SK-N-SH treated with all-trans-retinoic acid at 6 μM for 48 hours (cell line): Measurements from ENCODE around the gene COMMD10.

ENCODE experiments used
- ARNTL ChIP-seq: fragments of 450-650 bp; formaldehyde crosslinking; IDR thresholded peaks from 2 replicates; pipeline ENCODE4 v1.5.0; 2020; ENCODE audit warnings: low read depth, mild to moderate bottlenecking, moderate library complexity, borderline replicate concordance
- BACH2 ChIP-seq: fragments of 250-450 bp; sonication (Bioruptor Pico); IDR thresholded peaks from 2 replicates; pipeline ENCODE4 v1.9.0; 2021; ENCODE audit warnings: mild to moderate bottlenecking, borderline replicate concordance
- CREB5 ChIP-seq: fragments of 250-450 bp; sonication (Bioruptor Pico); IDR thresholded peaks from 2 replicates; pipeline ENCODE4 v1.5.1; 2020; ENCODE audit warnings: low read depth, mild to moderate bottlenecking, moderate library complexity
- ISL1 ChIP-seq: fragments of 250-450 bp; sonication (Bioruptor Pico); IDR thresholded peaks from 2 replicates; pipeline ENCODE4 v2.1.2; 2022; ENCODE audit warnings: mild to moderate bottlenecking, moderate library complexity
- PATZ1 ChIP-seq: fragments of 250-450 bp; sonication (Bioruptor Pico); IDR thresholded peaks from 2 replicates; pipeline ENCODE4 v1.8.0; 2020; ENCODE audit warnings: mild to moderate bottlenecking, moderate library complexity, borderline replicate concordance
- RARB ChIP-seq: fragments of 250-450 bp; sonication (Bioruptor Pico); IDR thresholded peaks from 2 replicates; pipeline ENCODE4 v1.8.0; 2021; ENCODE audit warnings: mild to moderate bottlenecking, moderate library complexity
- SNAI2 ChIP-seq: fragments of 250-450 bp; sonication (Bioruptor Pico); IDR thresholded peaks from 2 replicates; pipeline ENCODE4 v1.5.0; 2020; ENCODE audit warnings: mild to moderate bottlenecking, moderate library complexity
- TCF4 ChIP-seq: fragments of 250-450 bp; sonication (Bioruptor Pico); IDR thresholded peaks from 2 replicates; pipeline ENCODE4 v1.8.0; 2021; ENCODE audit warnings: mild to moderate bottlenecking, moderate library complexity, borderline replicate concordance
- TOX ChIP-seq: fragments of 250-450 bp; sonication (Bioruptor Pico); IDR thresholded peaks from 2 replicates; pipeline ENCODE4 v1.8.0; 2021; ENCODE audit warnings: mild to moderate bottlenecking, moderate library complexity, borderline replicate concordance
- ZFP3 ChIP-seq: fragments of 250-450 bp; sonication (Bioruptor Pico); IDR thresholded peaks from 2 replicates; pipeline ENCODE4 v1.5.0; 2020; ENCODE audit warnings: mild to moderate bottlenecking, moderate library complexity
- ZFP30 ChIP-seq: fragments of 450-650 bp; formaldehyde crosslinking; IDR thresholded peaks from 2 replicates; pipeline ENCODE4 v1.5.0; 2022; ENCODE audit warnings: mild to moderate bottlenecking, moderate library complexity
- ZNF8 ChIP-seq: fragments of 450-650 bp; formaldehyde crosslinking; IDR thresholded peaks from 2 replicates; pipeline ENCODE4 v1.5.0; 2020; ENCODE audit warnings: mild to moderate bottlenecking, moderate library complexity
- TF ChIP-seq, protein P1 (sequence below): fragments of 250-450 bp; sonication (Bioruptor Pico); IDR thresholded peaks from 2 replicates; pipeline ENCODE4 v1.8.0; 2021; ENCODE audit warnings: low read depth, mild to moderate bottlenecking, moderate library complexity, borderline replicate concordance

DNA sequence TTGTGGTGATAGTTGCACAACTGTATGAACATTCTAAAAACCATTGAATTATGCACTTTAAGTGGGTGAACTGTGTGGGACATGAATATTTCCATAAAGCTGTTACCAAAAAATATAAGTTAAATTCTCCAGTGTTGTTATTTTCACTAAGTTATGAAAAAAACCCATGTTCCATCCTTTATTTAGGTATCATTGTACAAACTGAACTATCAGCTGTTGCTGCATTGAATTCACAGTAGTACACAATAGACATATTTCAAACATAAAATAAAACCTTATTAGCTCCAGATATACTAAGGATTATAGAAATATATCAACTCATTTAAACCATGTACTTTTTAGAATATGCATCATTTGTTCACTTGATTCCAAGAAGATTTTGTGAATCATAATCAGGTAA lies 192.1 kb downstream of the COMMD10 start:
- no peak for TF ChIP-seq ZFP30 (CRISPR knock-in tag)
- TF ChIP-seq PATZ1 (CRISPR knock-in tag): no peak
- TF ChIP-seq CREB5 (CRISPR knock-in tag): no peak
- no peak for TF ChIP-seq ARNTL (CRISPR knock-in tag)
- no peak for TF ChIP-seq TOX (CRISPR knock-in tag)
- no peak for TF ChIP-seq ZNF8 (CRISPR knock-in tag)
- TF ChIP-seq TCF4 (CRISPR knock-in tag): no peak
- TF ChIP-seq RARB (CRISPR knock-in tag): no peak
- TF ChIP-seq BACH2 (CRISPR knock-in tag): no peak
- no peak for TF ChIP-seq ISL1 (CRISPR knock-in tag)
- TF ChIP-seq, protein P1, sequence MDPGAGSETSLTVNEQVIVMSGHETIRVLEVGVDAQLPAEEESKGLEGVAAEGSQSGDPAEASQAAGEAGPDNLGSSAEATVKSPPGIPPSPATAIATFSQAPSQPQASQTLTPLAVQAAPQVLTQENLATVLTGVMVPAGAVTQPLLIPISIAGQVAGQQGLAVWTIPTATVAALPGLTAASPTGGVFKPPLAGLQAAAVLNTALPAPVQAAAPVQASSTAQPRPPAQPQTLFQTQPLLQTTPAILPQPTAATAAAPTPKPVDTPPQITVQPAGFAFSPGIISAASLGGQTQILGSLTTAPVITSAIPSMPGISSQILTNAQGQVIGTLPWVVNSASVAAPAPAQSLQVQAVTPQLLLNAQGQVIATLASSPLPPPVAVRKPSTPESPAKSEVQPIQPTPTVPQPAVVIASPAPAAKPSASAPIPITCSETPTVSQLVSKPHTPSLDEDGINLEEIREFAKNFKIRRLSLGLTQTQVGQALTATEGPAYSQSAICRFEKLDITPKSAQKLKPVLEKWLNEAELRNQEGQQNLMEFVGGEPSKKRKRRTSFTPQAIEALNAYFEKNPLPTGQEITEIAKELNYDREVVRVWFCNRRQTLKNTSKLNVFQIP: no peak
- TF ChIP-seq SNAI2 (CRISPR knock-in tag): no peak
- no peak for TF ChIP-seq ZFP3 (CRISPR knock-in tag)
